Heart left ventricle (tissue), 16 donors: Measurements from ENCODE around the gene FAP. TPM values are rescaled to one million over a fixed set of nuclear protein-coding genes. Genes with fewer than 3 reads are reported as not detected.
A peak's percentile ranks its signal among the peaks of the same experiment; 100 is the strongest.

Experiments
- ATAC-seq, 4 donors: fragments of 200-7000 bp; cut with Tn5 transposase; one replicate each; pipeline ENCODE4 v1.9.1; 2020 to 2022; ENCODE audit warnings: moderate library complexity in 4 of 4, mild to moderate bottlenecking in 3 of 4, moderate number of reproducible peaks in 1 of 4
- DNase-seq, 5 donors: peaks; one replicate each; pipeline ENCODE4 v3.0.0-alpha.2; 2020
- H3K27ac ChIP-seq, 12 donors: fragments of 200-600 bp; sonication (generic) in 4 of 12; one replicate each; pipeline versions ENCODE4 v1.5.0 to v1.8.0; 2016 to 2022; ENCODE audit warnings: mild to moderate bottlenecking in 2 of 12
- H3K27me3 ChIP-seq, 9 donors: fragments of 200-600 bp; sonication (generic) in 2 of 9; one replicate each; pipeline versions ENCODE4 v1.5.1 to v1.8.0; 2016 to 2022; ENCODE audit warnings: mild to moderate bottlenecking in 3 of 9
- H3K36me3 ChIP-seq, 9 donors: fragments of 200-600 bp; sonication (generic) in 2 of 9; one replicate each; pipeline versions ENCODE4 v1.5.0 to v1.8.0; 2018 to 2022; ENCODE audit warnings: mild to moderate bottlenecking in 2 of 9
- H3K4me1 ChIP-seq, 12 donors: fragments of 200-600 bp; sonication (generic) in 4 of 12; one replicate each; pipeline versions ENCODE4 v1.5.0 to v1.8.0; 2016 to 2022; ENCODE audit warnings: mild to moderate bottlenecking in 3 of 12
- H3K4me3 ChIP-seq, 12 donors: fragments of 200-600 bp; sonication (generic) in 4 of 12; one replicate each; pipeline versions ENCODE4 v1.5.0 to v1.8.0; 2017 to 2022; ENCODE audit warnings: mild to moderate bottlenecking in 9 of 12, moderate library complexity in 4 of 12
- H3K9me3 ChIP-seq, 12 donors: fragments of 200-600 bp; sonication (generic) in 4 of 12; one replicate each; pipeline versions ENCODE4 v1.5.0 to v1.8.0; 2016 to 2022; ENCODE audit warnings: mild to moderate bottlenecking in 1 of 12
- CTCF ChIP-seq, 12 donors: fragments of 200-600 bp; sonication (generic) in 4 of 12; IDR thresholded peaks; one replicate each; pipeline versions ENCODE4 v1.5.0 to v1.8.0; 2018 to 2022; ENCODE audit warnings: antibody characterized with exemption in 12 of 12, mild to moderate bottlenecking in 5 of 12
- POLR2A ChIP-seq, 2 donors: fragments of 450-650 bp; IDR thresholded peaks; one replicate each; pipeline ENCODE4 v1.6.1; 2017; ENCODE audit warnings: antibody characterized with exemption in 2 of 2, mild to moderate bottlenecking in 2 of 2, moderate library complexity in 2 of 2
- WGBS, 4 donors: extraction: QIAGEN DNeasy Blood & Tissue Kit in 2 of 4; methylation state at CpG; one replicate each; pipeline versions ENCODE4 v1.1.5 to v1.1.7; 2013 to 2018; 5-methylcytosine and 5-hydroxymethylcytosine counted together
- intact Hi-C, 10 donors: fragments of 100-400 bp; cut with DNase I; formaldehyde crosslinking; loops; one replicate each; pipeline versions ENCODE4 v1.11.1 to v1.14.2; 2022
- polyA plus RNA-seq, 2 donors: library from polyadenylated mRNA; stranded (reverse); fragments of 200-250 nt; gene quantifications; one replicate each; pipeline ENCODE4 v1.2.3, GENCODE V29; 2013
- total RNA-seq, 9 donors: library from RNA; depleted of rRNA in 2 of 9; stranded (reverse); fragments of >200 nt in 2 of 9; fragmentation: NEBNext Ultra II Directional in 3 of 9; extraction: Animal tissue kit (Norgen Biotek cat#: 25700) in 3 of 9; gene quantifications; one replicate each; pipeline versions ENCODE4 v1.1.0 to v1.2.4, GENCODE V29; 2016 to 2023
- donor health status: ischemic (EF 13 %, LVEDD 7.1; RV severe dilation, severe dysfunction).
- donor health status: healthy with polysubstance abuse.
- donor health status: DM: no; HTN: yes; CAD: no.
- donor health status: DM: no; HTN: no; CAD: no.
- donor health status: ischemic (EF 25% LVEDD 6.9; RV normal size, moderate dysfunction).
- donor health status: ischemic (EF 25% LVEDD 5.7; RV mildly dilated, moderate dysfunction).
- donor health status: healthy.
- donor health status: DM: yes; HTN: yes; CAD: no.
- donor health status: ischemic (EF 35%, LVEDD 5.7; RV mildly dilated, moderate dysfunction).
- donor health status: nonischemic (EF 11% LVEDD 7.7; RV severe dilation, severe dysfunction).
- donor health status: DM: yes; HTN: yes; CAD: no.
- donor health status: PGD.
- donor health status: ischemic (EF 29% LVEDD 5.4; RV normal size, mild dysfunction).
- donor health status: nonischemic (EF 23%, LVEDD 6.1; RV moderate dilation, normal function).

The FAP gene
- total and polyA plus RNA-seq, 11 donors, result 0.75 to 11.3 (median 2.3) TPM

DNA sequence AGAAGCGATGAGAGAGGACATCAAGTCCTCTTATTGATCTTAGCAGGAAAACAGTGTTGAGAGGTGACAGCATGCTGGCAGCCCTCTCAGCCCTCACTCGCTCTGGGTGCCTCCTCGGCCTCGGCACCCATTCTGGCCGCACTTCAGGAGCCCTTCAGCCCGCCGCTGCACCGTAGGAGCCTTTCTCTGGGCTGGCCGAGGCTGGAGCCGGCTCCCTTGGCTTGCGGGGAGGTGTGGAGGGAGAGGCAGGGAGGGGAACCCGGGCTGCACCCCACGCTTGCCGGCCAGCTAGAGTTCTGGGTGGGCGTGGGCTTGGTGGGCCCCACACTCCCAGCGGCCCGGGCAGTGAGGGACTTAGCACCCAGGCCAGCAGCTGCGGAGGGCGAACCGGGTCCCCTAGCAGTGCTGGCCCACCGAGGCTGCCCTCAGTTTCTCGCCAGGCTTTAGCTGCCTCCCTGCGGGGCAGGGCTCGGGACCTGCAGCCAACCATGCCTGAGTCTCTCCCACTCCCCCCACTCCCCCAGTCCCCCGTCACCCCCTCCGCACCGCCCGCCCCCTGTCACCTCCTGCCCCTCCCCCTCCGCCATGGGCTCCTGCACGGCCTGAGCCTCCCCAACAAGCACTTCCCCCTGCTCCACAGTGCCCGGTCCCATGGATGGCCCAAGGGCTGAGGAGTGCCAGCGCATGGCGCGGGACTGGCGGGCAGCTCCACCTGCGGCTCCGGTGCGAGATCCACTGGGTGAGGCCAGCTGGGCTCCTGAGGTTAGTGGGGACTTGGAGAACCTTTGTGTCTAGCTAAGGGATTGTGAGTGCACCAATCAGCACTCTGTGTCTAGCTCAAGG, 8.4 kb downstream of the FAP start:
- H3K9me3 ChIP-seq, result no peaks in the 10 kb centered on the region
- intact Hi-C loops, result no loop called here
- H3K4me1 ChIP-seq, result peaks cover 0 to 9% (median 0%) of the 10 kb centered on the region in 12 donors
- WGBS, 4 donors, result 95 to 99% (median 97%) methylated on average over 22 to 38 of the region's 38 CpGs
- no peak overlapping the region for H3K4me3 ChIP-seq
- TF ChIP-seq CTCF (IDR thresholded peaks at IDR 0.05) (no peak), POLR2A (IDR thresholded peaks at IDR 0.05) (no peak)
- ATAC-seq, result no peak
- no peaks in the 10 kb centered on the region for H3K36me3 ChIP-seq
- peak in 1 of 5 donors; percentile 59 for DNase-seq
- no peak overlapping the region for H3K27ac ChIP-seq
- H3K27me3 ChIP-seq, result no peaks in the 10 kb centered on the region

DNA sequence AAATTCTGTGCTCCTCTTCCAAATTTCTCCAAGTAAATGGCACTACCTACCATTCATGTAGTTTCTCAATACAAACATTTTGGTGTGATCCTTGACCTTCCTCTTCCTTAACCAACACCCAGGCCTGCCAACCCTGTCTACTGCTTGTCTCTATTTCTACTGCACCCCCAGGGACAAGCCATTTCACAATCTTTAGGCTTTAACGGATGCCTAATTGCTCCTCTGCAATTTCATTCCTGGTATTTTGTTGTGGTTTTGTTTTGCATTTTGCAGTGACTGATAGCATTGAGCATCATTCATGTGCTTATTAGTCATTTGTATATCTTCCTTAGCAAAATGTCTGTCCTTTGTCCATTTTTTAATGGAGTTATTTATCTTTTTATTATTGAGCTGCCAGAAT, 10.0 kb downstream of the FAP start:
- Histone ChIP-seq H3K4me1 (peaks cover 0 to 9% (median 0%) of the 10 kb centered on the region in 12 donors), H3K9me3 (no peaks in the 10 kb centered on the region), H3K27ac (no peak overlapping the region), H3K27me3 (no peaks in the 10 kb centered on the region), H3K36me3 (no peaks in the 10 kb centered on the region), H3K4me3 (no peak overlapping the region)
- intact Hi-C loops, result no loop called here
- ATAC-seq (no peak), DNase-seq (peak in 1 of 5 donors; percentile 28)
- WGBS, 4 donors, result 47 to 70% (median 61%) methylated on average over 1 of the region's 1 CpG
- TF ChIP-seq CTCF (IDR thresholded peaks at IDR 0.05), result no peak
- no peak for TF ChIP-seq POLR2A (IDR thresholded peaks at IDR 0.05)

- Histone ChIP-seq H3K36me3 (no peaks in the 10 kb centered on the region), H3K27ac (no peak overlapping the region), H3K4me1 (peaks cover 0 to 9% (median 0%) of the 10 kb centered on the region in 12 donors), H3K4me3 (no peak overlapping the region), H3K27me3 (no peaks in the 10 kb centered on the region), H3K9me3 (no peaks in the 10 kb centered on the region)
- no peak for TF ChIP-seq CTCF (IDR thresholded peaks at IDR 0.05)
- no peak for TF ChIP-seq POLR2A (IDR thresholded peaks at IDR 0.05)
- ATAC-seq (no peak), DNase-seq (no peak)
- intact Hi-C loops, result no loop called here
- 62 to 83% (median 74%) methylated on average over 2 of the region's 2 CpGs for WGBS, 4 donors
Measured at GRCh38 chr2:162232671-162233070, 10.6 kb downstream of the FAP start.

DNA sequence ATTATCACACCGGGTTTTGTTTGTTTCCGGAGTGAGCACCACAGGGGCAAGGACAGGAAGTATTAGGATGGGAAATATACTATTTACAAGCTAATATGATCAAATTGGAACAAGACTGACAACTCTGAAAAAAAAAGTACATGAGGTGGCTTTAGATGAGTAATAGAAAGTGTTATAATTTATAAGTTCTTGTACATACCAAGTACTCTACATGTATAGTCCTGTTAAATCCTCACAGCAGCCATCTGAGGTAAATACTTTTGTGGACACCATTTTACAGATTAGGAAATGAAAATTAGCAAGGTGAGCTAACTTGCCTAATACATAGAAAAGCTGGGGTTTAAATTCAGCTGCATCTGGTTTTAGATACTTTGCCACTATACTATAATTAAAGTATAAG, 11.2 kb downstream of the FAP start:
- 40 to 60% (median 50%) methylated on average over 2 of the region's 2 CpGs for WGBS, 4 donors
- Histone ChIP-seq H3K4me1 (peaks cover 0 to 9% (median 0%) of the 10 kb centered on the region in 12 donors), H3K4me3 (no peak overlapping the region), H3K9me3 (no peaks in the 10 kb centered on the region), H3K27ac (no peak overlapping the region), H3K27me3 (no peaks in the 10 kb centered on the region), H3K36me3 (no peaks in the 10 kb centered on the region)
- TF ChIP-seq CTCF (IDR thresholded peaks at IDR 0.05) (no peak), POLR2A (IDR thresholded peaks at IDR 0.05) (no peak)
- ATAC-seq, result no peak
- intact Hi-C loops, result no loop called here
- DNase-seq, result no peak
